HepG2 (cell line): Measurements from ENCODE around the gene STRIP1. TPM values are rescaled to one million over a fixed set of nuclear protein-coding genes. Genes with fewer than 3 reads are reported as not detected.

Source experiments
- ATAC-seq: fragments of 200-7000 bp; cut with Tn5 transposase; 3 replicates; pipeline ENCODE4 v1.9.1; 2020; ENCODE audit warnings: mild to moderate bottlenecking, moderate library complexity
- BruUV-seq: library from RNA; stranded (reverse); fragments of 400-500 nt; replicated peaks from 2 replicates; lab custom pipeline; 2021; lab: Mats Ljungman, UMichigan
- CTCF ChIA-PET: fragments of 300-600 bp; formaldehyde crosslinking; extraction: SDS; loops from one replicate; lab custom pipeline; 2021; ENCODE audit warnings: low total read pairs, inconsistent platforms, low intra/inter-chr PET ratio; lab: Yijun Ruan, JAX
- POLR2A ChIA-PET: fragments of 350-600 bp; sonication (Branson Sonifier 250); formaldehyde crosslinking; loops from one replicate; lab custom pipeline; 2020; ENCODE audit warnings: antibody characterized with exemption, inconsistent platforms; lab: Yijun Ruan, JAX
- DNase-seq: peaks from one replicate; pipeline ENCODE4 v3.0.0-alpha.2; 2015; ENCODE audit warnings: low spot score
- FAIRE-seq: peaks from 3 replicates; lab custom pipeline; 2011; peaks lifted over from hg19 to GRCh38; lab: Jason Lieb, UNC
- H2AFZ ChIP-seq: one replicate; pipeline ENCODE4 v1.6.1; 2011; ENCODE audit warnings: low read length, inconsistent platforms
- H3K27ac ChIP-seq: fragments of 300-600 bp; 3 replicates; pipeline ENCODE4 v1.8.0; 2011; ENCODE audit warnings: mixed run types, mild to moderate bottlenecking, mixed read lengths, low read length, inconsistent platforms; ENCODE audit not compliant: insufficient read depth; ENCODE audit errors: extremely low read length
- H3K27me3 ChIP-seq, 2 experiments: fragments of 200-600 bp in 1 of 2; 2 replicates in 1 of 2; 3 replicates in 1 of 2; pipeline versions ENCODE4 v1.6.0 to v1.8.0; 2011; ENCODE audit warnings: low read length in 2 of 2, mild to moderate bottlenecking in 2 of 2, moderate library complexity in 2 of 2, inconsistent platforms in 1 of 2; ENCODE audit not compliant: insufficient read depth in 2 of 2, control insufficient read depth in 1 of 2
- H3K36me3 ChIP-seq, 2 experiments: fragments of 200-600 bp in 1 of 2; replicated peaks in 1 of 2; 2 replicates in 1 of 2; 3 replicates in 1 of 2; pipeline versions ENCODE4 v1.5.1 to v1.8.0; 2011; ENCODE audit warnings: low read length in 2 of 2, inconsistent platforms in 1 of 2; ENCODE audit not compliant: insufficient read depth in 2 of 2, control insufficient read depth in 1 of 2
- H3K4me1 ChIP-seq: 2 replicates; pipeline ENCODE4 v1.5.1; 2012; ENCODE audit warnings: low read length, inconsistent platforms; ENCODE audit not compliant: insufficient read depth
- H3K4me2 ChIP-seq: 2 replicates; pipeline ENCODE4 v1.6.0; 2011; ENCODE audit warnings: low read depth, low read length, inconsistent platforms
- H3K4me3 ChIP-seq, 3 experiments: fragments of 200-600 bp in 1 of 3; sonication (generic), shearing (Covaris generic) in 1 of 3; replicated peaks in 1 of 3; 2 replicates each; pipeline ENCODE4 v1.5.1; 2011 to 2016; ENCODE audit warnings: low read length in 3 of 3, inconsistent platforms in 2 of 3, low read depth in 2 of 3, mild to moderate bottlenecking in 2 of 3, control low read depth in 1 of 3, mixed read lengths in 1 of 3; ENCODE audit not compliant: insufficient read depth in 1 of 3
- H3K79me2 ChIP-seq: one replicate; pipeline ENCODE4 v1.6.1; 2011; ENCODE audit warnings: low read length, inconsistent platforms; ENCODE audit not compliant: insufficient read depth
- H3K9ac ChIP-seq: 2 replicates; pipeline ENCODE4 v1.6.0; 2011; ENCODE audit warnings: mild to moderate bottlenecking, low read depth, low read length, inconsistent platforms; ENCODE audit not compliant: insufficient read depth
- H3K9me3 ChIP-seq: 2 replicates; pipeline ENCODE4 v1.5.1; 2012; ENCODE audit warnings: mild to moderate bottlenecking, low read length
- H4K20me1 ChIP-seq: 2 replicates; pipeline ENCODE4 v1.6.0; 2011; ENCODE audit warnings: inconsistent platforms, mild to moderate bottlenecking, low read length, moderate library complexity; ENCODE audit not compliant: insufficient read depth
- CEBPB ChIP-seq: IDR thresholded peaks from 2 replicates; pipeline ENCODE4 v1.6.1; 2011; ENCODE audit warnings: low read depth, low read length, improper control_type of control experiment, borderline replicate concordance
- HOXA3 ChIP-seq: sonication (generic); formaldehyde crosslinking; IDR thresholded peaks from 2 replicates; pipeline ENCODE4 v1.5.0; 2020; ENCODE audit warnings: missing genetic modification reagents
- KAT2B ChIP-seq: fragments of 150-350 bp; IDR thresholded peaks from 2 replicates; pipeline ENCODE4 v1.6.1; 2014; ENCODE audit warnings: low read depth, low read length, borderline replicate concordance
- RNF219 ChIP-seq: sonication (generic); formaldehyde crosslinking; IDR thresholded peaks from 2 replicates; pipeline ENCODE4 v1.5.0; 2020; ENCODE audit warnings: mild to moderate bottlenecking, missing genetic modification reagents
- SYNCRIP ChIP-seq: fragments of 200-400 bp; formaldehyde crosslinking; IDR thresholded peaks from 2 replicates; pipeline ENCODE4 v1.6.1; 2018; ENCODE audit warnings: mild to moderate bottlenecking, low read depth, low read length; ENCODE audit not compliant: insufficient read depth
- ZFP36L1 ChIP-seq: sonication (generic); formaldehyde crosslinking; IDR thresholded peaks from 2 replicates; pipeline ENCODE4 v1.8.0; 2022; ENCODE audit warnings: mild to moderate bottlenecking, missing genetic modification reagents, moderate library complexity
- ZNF333 ChIP-seq: sonication (generic); formaldehyde crosslinking; IDR thresholded peaks from 2 replicates; pipeline ENCODE4 v1.4.0; 2020; ENCODE audit warnings: mild to moderate bottlenecking, missing genetic modification reagents, borderline replicate concordance
- WGBS: methylation state at CpG from one replicate; pipeline ENCODE4 v1.1.6; 2017; ENCODE audit warnings: low lambda C conversion rate; 5-methylcytosine and 5-hydroxymethylcytosine counted together
- in situ Hi-C: cut with HindIII; loops from 2 replicates; pipeline ENCODE4 v1.10.0; 2017; ENCODE audit warnings: low pct_unique_long_range_greater_than_20kb; ENCODE audit not compliant: extremely low pct_ligation_motif_present
- intact Hi-C: fragments of 100-400 bp; cut with micrococcal nuclease; formaldehyde crosslinking; loops from one replicate; pipeline ENCODE4 v1.10.0; 2022; ENCODE audit not compliant: unreplicated experiment
- polyA plus RNA-seq, 8 experiments: library from polyadenylated mRNA; depleted of rRNA in 3 of 8; stranded (reverse) in 7 of 8; unstranded in 1 of 8; fragments of >200 nt; fragmentation: Illumina TruSeq in 4 of 8; extraction: Trizol in 4 of 8; gene quantifications; 2 replicates each; pipeline versions ENCODE4 v1.2.1 to v1.2.3, GENCODE V29; 2011 to 2016; ENCODE audit warnings: low read depth in 4 of 8, missing spikeins in 1 of 8, mixed read lengths in 1 of 8; ENCODE audit not compliant: insufficient read depth in 1 of 8
- total RNA-seq, 5 experiments: library from RNA; depleted of rRNA; stranded (reverse); fragments of >200 nt; fragmentation: Illumina TruSeq; extraction: Trizol; gene quantifications; 2 replicates each; pipeline ENCODE4 v1.2.3, GENCODE V29; 2016; ENCODE audit warnings: low read depth in 1 of 5

Gene STRIP1
- total and polyA plus RNA-seq, 2 of the 13 experiments (the other 11 are each of a cell fraction or from before 2014, with no cell fraction given) = 20.9 to 27.9 TPM

DNA sequence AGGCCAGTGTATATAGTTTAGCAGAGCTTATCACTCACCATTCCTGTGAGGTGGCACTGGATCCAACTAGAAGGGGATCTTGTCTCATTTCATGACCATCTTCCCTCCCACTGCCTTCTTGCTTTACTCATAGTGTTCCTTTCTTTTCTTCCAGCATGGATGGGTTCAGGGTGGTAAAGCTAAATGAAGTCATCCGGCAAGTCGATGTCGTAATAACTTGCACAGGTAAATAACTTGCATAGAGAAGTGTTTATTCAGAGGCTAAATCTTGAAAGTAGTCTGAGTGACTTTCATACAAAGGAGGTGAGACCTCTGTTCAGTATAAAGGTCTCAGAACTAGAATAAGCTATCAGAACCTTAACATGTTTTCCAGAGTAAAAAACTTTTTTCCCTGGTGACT lies 16.6 kb upstream of the STRIP1 start:
- H3K9ac ChIP-seq = no peak overlapping the region
- H3K79me2 ChIP-seq = no peaks in the 10 kb centered on the region
- ChIA-PET POLR2A (no interaction called here), CTCF (no interaction called here)
- DNase-seq (no peak), ATAC-seq (no peak), FAIRE-seq (no peak)
- H3K4me3 ChIP-seq = no peak overlapping the region
- H3K36me3 ChIP-seq = peaks cover 29 to 91% of the 10 kb centered on the region in 2 experiments
- no peak overlapping the region for H3K4me2 ChIP-seq
- no peaks in the 10 kb centered on the region for H3K4me1 ChIP-seq
- peak; percentile 78 for TF ChIP-seq CEBPB
- TF ChIP-seq ZNF333 (CRISPR knock-in tag) = no peak
- H3K27ac ChIP-seq = no peak overlapping the region
- no peak overlapping the region for H2AFZ ChIP-seq
- 88% methylated on average over 3 of the region's 3 CpGs for whole genome bisulfite sequencing
- no TSS peak for BruUV-seq
- intact Hi-C loops = no loop called here
- H3K27me3 ChIP-seq = no peaks in the 10 kb centered on the region
- H3K9me3 ChIP-seq = no peaks in the 10 kb centered on the region
- H4K20me1 ChIP-seq = no peaks in the 10 kb centered on the region
- in situ Hi-C loops = no loop called here

GRCh38 chr1:110018396-110018795 lies 16.0 kb upstream of the STRIP1 start:
- BruUV-seq = no TSS peak

More at GRCh38 chr1:110018396-110018795, 16.0 kb upstream of the STRIP1 start:
- FAIRE-seq (no peak), DNase-seq (no peak), ATAC-seq (no peak)
- 98% methylated on average over 9 of the region's 9 CpGs for WGBS
- H3K4me1 ChIP-seq = no peaks in the 10 kb centered on the region
- in situ Hi-C loops (no loop called here), intact Hi-C loops (no loop called here)
- H3K9ac ChIP-seq = no peak overlapping the region
- CTCF ChIA-PET = no interaction called here
- H4K20me1 ChIP-seq = no peaks in the 10 kb centered on the region
- H3K9me3 ChIP-seq = no peaks in the 10 kb centered on the region
- TF ChIP-seq ZFP36L1 (no peak), KAT2B (no peak), SYNCRIP (no peak), RNF219 (CRISPR knock-in tag) (no peak), HOXA3 (CRISPR knock-in tag) (no peak)
- no peak overlapping the region for H3K4me2 ChIP-seq
- no peak overlapping the region for H3K4me3 ChIP-seq
- no peak overlapping the region for H2AFZ ChIP-seq
- POLR2A ChIA-PET = no interaction called here
- no peak overlapping the region for H3K27ac ChIP-seq
- no peaks in the 10 kb centered on the region for H3K79me2 ChIP-seq
- peaks cover 31 to 92% of the 10 kb centered on the region in 2 experiments for H3K36me3 ChIP-seq
- H3K27me3 ChIP-seq = no peaks in the 10 kb centered on the region
